Smooth muscle cell (in vitro differentiated cells): Measurements from ENCODE around the gene DCTN4. TPM values are rescaled to one million over a fixed set of nuclear protein-coding genes. Genes with fewer than 3 reads are reported as not detected.

Experiments used
- DNase-seq: peaks from one replicate; lab custom pipeline; 2025; ENCODE audit not compliant: unreplicated experiment; lab: John Stamatoyannopoulos, UW
- H2AFZ ChIP-seq: fragments of 200-600 bp; sonication (generic); 2 replicates; pipeline ENCODE4 v1.6.0; 2016; ENCODE audit warnings: antibody characterized with exemption, low read depth, mild to moderate bottlenecking
- H3F3A ChIP-seq: fragments of 200-600 bp; sonication (generic); 2 replicates; pipeline ENCODE4 v1.6.0; 2017; ENCODE audit warnings: antibody characterized with exemption, low read depth
- H3K27ac ChIP-seq: fragments of 200-600 bp; sonication (generic); 2 replicates; pipeline ENCODE4 v1.5.1; 2016; ENCODE audit warnings: low read depth, mild to moderate bottlenecking
- H3K27me3 ChIP-seq: fragments of 200-600 bp; sonication (generic); 2 replicates; pipeline ENCODE4 v1.6.1; 2016; ENCODE audit warnings: low read depth, mild to moderate bottlenecking
- H3K36me3 ChIP-seq: fragments of 200-600 bp; sonication (generic); 2 replicates; pipeline ENCODE4 v1.5.1; 2016; ENCODE audit warnings: low read depth
- H3K4me1 ChIP-seq: fragments of 200-600 bp; sonication (generic); 2 replicates; pipeline ENCODE4 v1.5.1; 2016; ENCODE audit warnings: low read depth
- H3K4me2 ChIP-seq: fragments of 200-600 bp; sonication (generic); 2 replicates; pipeline ENCODE4 v1.6.0; 2016; ENCODE audit warnings: mild to moderate bottlenecking
- H3K4me3 ChIP-seq: fragments of 200-600 bp; sonication (generic); 2 replicates; pipeline ENCODE4 v1.5.1; 2016; ENCODE audit warnings: mild to moderate bottlenecking
- H3K79me2 ChIP-seq: fragments of 200-600 bp; sonication (generic); 2 replicates; pipeline ENCODE4 v1.6.0; 2016; ENCODE audit warnings: low read depth, mild to moderate bottlenecking
- H3K9ac ChIP-seq: fragments of 200-600 bp; sonication (generic); 2 replicates; pipeline ENCODE4 v1.6.0; 2016; ENCODE audit warnings: low read depth
- H3K9me3 ChIP-seq: fragments of 200-600 bp; sonication (generic); replicated peaks from 2 replicates; pipeline ENCODE4 v1.5.1; 2016; ENCODE audit warnings: low read depth
- H4K20me1 ChIP-seq: fragments of 200-600 bp; sonication (generic); 2 replicates; pipeline ENCODE4 v1.6.0; 2016; ENCODE audit warnings: low read depth
- CTCF ChIP-seq: fragments of 200-600 bp; sonication (generic); IDR thresholded peaks from 2 replicates; pipeline ENCODE4 v1.5.1; 2017; ENCODE audit warnings: borderline replicate concordance, mild to moderate bottlenecking, antibody characterized with exemption; ENCODE audit not compliant: insufficient read depth, poor library complexity, severe bottlenecking
- WGBS: methylation state at CpG from one replicate; pipeline ENCODE4 v1.1.7; 2016; ENCODE audit warnings: low lambda C conversion rate; 5-methylcytosine and 5-hydroxymethylcytosine counted together
- polyA plus RNA-seq: library from polyadenylated mRNA; unstranded; fragments of >200 nt; fragmentation: Nextera tagmentation; extraction: Ambion mirVana; gene quantifications from 2 replicates; pipeline ENCODE4 v1.2.1, GENCODE V29; 2016
- total RNA-seq: library from RNA; depleted of rRNA; stranded (reverse); fragments of >200 nt; gene quantifications from 2 replicates; pipeline ENCODE4 v1.2.3, GENCODE V29; 2014

The DCTN4 gene
- total and polyA plus RNA-seq, 2 experiments from 2014 or later: 38.7 to 77.7 TPM

- Histone ChIP-seq H2AFZ (no peak overlapping the region), H3K9ac (no peak overlapping the region), H3K4me1 (peaks cover 5% of the 10 kb centered on the region), H3K27me3 (no peaks in the 10 kb centered on the region), H3F3A (peaks cover 19% of the 10 kb centered on the region), H4K20me1 (no peaks in the 10 kb centered on the region), H3K4me3 (no peak overlapping the region), H3K36me3 (no peaks in the 10 kb centered on the region), H3K4me2 (no peak overlapping the region), H3K27ac (no peak overlapping the region), H3K9me3 (no peaks in the 10 kb centered on the region), H3K79me2 (no peaks in the 10 kb centered on the region)
- no peak for DNase-seq
- WGBS: 76% methylated on average over 14 of the region's 14 CpGs
- no peak for TF ChIP-seq CTCF
These were observed 88.4 kb downstream of the DCTN4 start for GRCh38 chr5:150670275-150670947.

- Histone ChIP-seq H3K4me2 (no peak overlapping the region), H3K79me2 (no peaks in the 10 kb centered on the region), H3K36me3 (no peaks in the 10 kb centered on the region), H3K4me1 (peaks cover 7% of the 10 kb centered on the region), H3K9me3 (no peaks in the 10 kb centered on the region), H3K4me3 (no peak overlapping the region), H4K20me1 (no peaks in the 10 kb centered on the region), H3K27me3 (no peaks in the 10 kb centered on the region), H2AFZ (no peak overlapping the region), H3F3A (no peaks in the 10 kb centered on the region), H3K9ac (no peak overlapping the region), H3K27ac (no peak overlapping the region)
- no peak for DNase-seq
- no peak for TF ChIP-seq CTCF
- 94% methylated on average over 12 of the region's 12 CpGs for WGBS
These were observed 93.8 kb downstream of the DCTN4 start for GRCh38 chr5:150665044-150665443.

GRCh38 chr5:150663936-150664335, 94.9 kb downstream of the DCTN4 start:
- no peaks in the 10 kb centered on the region for H3K27me3 ChIP-seq
- no peaks in the 10 kb centered on the region for H4K20me1 ChIP-seq
- no peak overlapping the region for H3K9ac ChIP-seq
- no peaks in the 10 kb centered on the region for H3K36me3 ChIP-seq
- DNase-seq: no peak
- H3K9me3 ChIP-seq: no peaks in the 10 kb centered on the region
- no peak overlapping the region for H3K4me3 ChIP-seq
- no peak overlapping the region for H3K4me2 ChIP-seq
- no peak overlapping the region for H2AFZ ChIP-seq
- no peak overlapping the region for H3K27ac ChIP-seq
- no peaks in the 10 kb centered on the region for H3F3A ChIP-seq
- 97% methylated on average over 3 of the region's 3 CpGs for WGBS
- peaks cover 11% of the 10 kb centered on the region for H3K4me1 ChIP-seq
- TF ChIP-seq CTCF: no peak
- no peaks in the 10 kb centered on the region for H3K79me2 ChIP-seq
